ENCODE measurements around the gene SMIM10L2A. TPM values are rescaled to one million over a fixed set of nuclear protein-coding genes. Genes with fewer than 3 reads are reported as not detected.
A peak's percentile ranks its signal among the peaks of the same experiment; 100 is the strongest.

SMIM10L2A gene
- total RNA-seq, 1 experiment from 2014 or later = 0.73 TPM

- Histone ChIP-seq H3K27me3 (ENCODE audit: low read length) (peaks cover 17% of the 10 kb centered on the region), H3K4me1 (ENCODE audit: insufficient read depth, low read length) (no peaks in the 10 kb centered on the region), H3K9me2 (replicated peaks; ENCODE audit: low read length) (no peaks in the 10 kb centered on the region), H3K4me3 (ENCODE audit: low read length) (no peak overlapping the region), H3K79me2 (ENCODE audit: low read length) (no peaks in the 10 kb centered on the region), H3K9ac (ENCODE audit: low read length) (no peak overlapping the region), H3F3A (ENCODE audit: low read length, unreplicated experiment) (no peaks in the 10 kb centered on the region), H3K36me3 (ENCODE audit: low read depth, low read length) (no peaks in the 10 kb centered on the region), H3K9me3 (ENCODE audit: low read length) (no peaks in the 10 kb centered on the region), H3K27ac (ENCODE audit: low read length) (no peak overlapping the region), H3K4me2 (ENCODE audit: low read length) (no peak overlapping the region), H4K20me1 (ENCODE audit: low read length) (no peaks in the 10 kb centered on the region), H2AFZ (ENCODE audit: low read length) (no peak overlapping the region)
- TF ChIP-seq EZH2phosphoT487 (IDR thresholded peaks at IDR 0.05; ENCODE audit: borderline replicate concordance, low read length) (no peak), CTCF (conservative IDR thresholded peaks at IDR 0.05; ENCODE audit: low read depth, low read length) (no peak), EZH2 (IDR thresholded peaks at IDR 0.05; ENCODE audit: low read length, unreplicated experiment) (no peak)
- DNase-seq (no peak), ATAC-seq (no peak)
- no TSS peak for BruUV-seq (replicated peaks)
- ChIA-PET POLR2A (ENCODE audit: unreplicated experiment) (no interaction called here), CTCF (no interaction called here)
- intact Hi-C loops (cut with micrococcal nuclease) = no loop called here
Measured at GRCh38 chrX:135476378-135476777, 54.6 kb downstream of the SMIM10L2A start.

GRCh38 chrX:135477576-135477975, 55.8 kb downstream of the SMIM10L2A start:
- ChIA-PET POLR2A (ENCODE audit: unreplicated experiment) (no interaction called here), CTCF (no interaction called here)
- no peak overlapping the region for H3K4me3 ChIP-seq (ENCODE audit: low read length)
- no peaks in the 10 kb centered on the region for H3K79me2 ChIP-seq (ENCODE audit: low read length)
- no peaks in the 10 kb centered on the region for H3K4me1 ChIP-seq (ENCODE audit: insufficient read depth, low read length)
- H3K4me2 ChIP-seq (ENCODE audit: low read length) = no peak overlapping the region
- no peaks in the 10 kb centered on the region for H3K9me2 ChIP-seq (replicated peaks; ENCODE audit: low read length)
- H2AFZ ChIP-seq (ENCODE audit: low read length) = no peak overlapping the region
- DNase-seq = peak; percentile 81
- intact Hi-C loops (cut with micrococcal nuclease) = no loop called here
- H3F3A ChIP-seq (ENCODE audit: low read length, unreplicated experiment) = no peaks in the 10 kb centered on the region
- no peak overlapping the region for H3K9ac ChIP-seq (ENCODE audit: low read length)
- peaks cover 25% of the 10 kb centered on the region for H3K27me3 ChIP-seq (ENCODE audit: low read length)
- ATAC-seq = peak; percentile 71
- TF ChIP-seq CTCF (conservative IDR thresholded peaks at IDR 0.05; ENCODE audit: low read depth, low read length) (peak; percentile 69), EZH2 (IDR thresholded peaks at IDR 0.05; ENCODE audit: low read length, unreplicated experiment) (no peak), EZH2phosphoT487 (IDR thresholded peaks at IDR 0.05; ENCODE audit: borderline replicate concordance, low read length) (no peak)
- H3K27ac ChIP-seq (ENCODE audit: low read length) = no peak overlapping the region
- H3K9me3 ChIP-seq (ENCODE audit: low read length) = no peaks in the 10 kb centered on the region
- no TSS peak for BruUV-seq (replicated peaks)
- H3K36me3 ChIP-seq (ENCODE audit: low read depth, low read length) = no peaks in the 10 kb centered on the region
- no peaks in the 10 kb centered on the region for H4K20me1 ChIP-seq (ENCODE audit: low read length)

Other genes starting within 250 kb of the SMIM10L2A start
- gene ETDA, start 169.9 kb upstream of the SMIM10L2A start, total RNA-seq (2014; rRNA removed) = not detected in 2 replicates
- gene ETDC, start 112.5 kb upstream of the SMIM10L2A start, total RNA-seq (2014; rRNA removed) = not detected in 2 replicates
- 6.5 and 9.3 TPM in 2 replicates for gene ZNF75D, start 77.8 kb upstream of the SMIM10L2A start, total RNA-seq (2014; rRNA removed)
- gene ZNF449, start 77.1 kb upstream of the SMIM10L2A start, total RNA-seq (2014; rRNA removed) = 3.3 and 3.6 TPM in 2 replicates
- gene INTS6L, start 98.7 kb downstream of the SMIM10L2A start, total RNA-seq (2014; rRNA removed) = 4.1 and 4.7 TPM in 2 replicates